Ishikawa (cell line): ENCODE data around the gene FXYD3.

Experiments used
- CEBPB ChIP-seq: IDR thresholded peaks from 2 replicates; pipeline ENCODE4 v1.6.1; 2012
- CREB1 ChIP-seq: IDR thresholded peaks from 2 replicates; pipeline ENCODE4 v1.6.1; 2012; ENCODE audit warnings: low read depth
- EGR1 ChIP-seq: IDR thresholded peaks from 2 replicates; pipeline ENCODE4 v1.6.1; 2012
- EP300 ChIP-seq: IDR thresholded peaks from 2 replicates; pipeline ENCODE4 v1.6.1; 2012; ENCODE audit warnings: borderline replicate concordance
- FOXM1 ChIP-seq: IDR thresholded peaks from 2 replicates; pipeline ENCODE4 v1.6.1; 2012; ENCODE audit warnings: low read depth, borderline replicate concordance
- NFIC ChIP-seq: IDR thresholded peaks from 2 replicates; pipeline ENCODE4 v1.6.1; 2012
- RAD21 ChIP-seq: IDR thresholded peaks from 2 replicates; pipeline ENCODE4 v1.6.1; 2012; ENCODE audit warnings: low read depth
- TAF1 ChIP-seq: IDR thresholded peaks from 2 replicates; pipeline ENCODE4 v1.6.1; 2012; ENCODE audit warnings: low read depth, mild to moderate bottlenecking
- TCF12 ChIP-seq: IDR thresholded peaks from 2 replicates; pipeline ENCODE4 v1.6.1; 2012; ENCODE audit warnings: low read depth
- TEAD4 ChIP-seq: IDR thresholded peaks from 2 replicates; pipeline ENCODE4 v1.6.1; 2012
- YY1 ChIP-seq: IDR thresholded peaks from 2 replicates; pipeline ENCODE4 v1.6.1; 2012; ENCODE audit warnings: low read depth
- ZBTB7A ChIP-seq: IDR thresholded peaks from 2 replicates; pipeline ENCODE4 v1.6.1; 2012; ENCODE audit warnings: low read depth
- TF ChIP-seq, protein P1 (sequence below): IDR thresholded peaks from 2 replicates; pipeline ENCODE4 v1.6.1; 2012; ENCODE audit warnings: low read depth, mild to moderate bottlenecking
- TF ChIP-seq, protein P2 (sequence below): IDR thresholded peaks from 2 replicates; pipeline ENCODE4 v1.6.1; 2012
- TF ChIP-seq, protein P3 (sequence below): IDR thresholded peaks from 2 replicates; pipeline ENCODE4 v1.6.1; 2012

The FXYD3 gene

DNA sequence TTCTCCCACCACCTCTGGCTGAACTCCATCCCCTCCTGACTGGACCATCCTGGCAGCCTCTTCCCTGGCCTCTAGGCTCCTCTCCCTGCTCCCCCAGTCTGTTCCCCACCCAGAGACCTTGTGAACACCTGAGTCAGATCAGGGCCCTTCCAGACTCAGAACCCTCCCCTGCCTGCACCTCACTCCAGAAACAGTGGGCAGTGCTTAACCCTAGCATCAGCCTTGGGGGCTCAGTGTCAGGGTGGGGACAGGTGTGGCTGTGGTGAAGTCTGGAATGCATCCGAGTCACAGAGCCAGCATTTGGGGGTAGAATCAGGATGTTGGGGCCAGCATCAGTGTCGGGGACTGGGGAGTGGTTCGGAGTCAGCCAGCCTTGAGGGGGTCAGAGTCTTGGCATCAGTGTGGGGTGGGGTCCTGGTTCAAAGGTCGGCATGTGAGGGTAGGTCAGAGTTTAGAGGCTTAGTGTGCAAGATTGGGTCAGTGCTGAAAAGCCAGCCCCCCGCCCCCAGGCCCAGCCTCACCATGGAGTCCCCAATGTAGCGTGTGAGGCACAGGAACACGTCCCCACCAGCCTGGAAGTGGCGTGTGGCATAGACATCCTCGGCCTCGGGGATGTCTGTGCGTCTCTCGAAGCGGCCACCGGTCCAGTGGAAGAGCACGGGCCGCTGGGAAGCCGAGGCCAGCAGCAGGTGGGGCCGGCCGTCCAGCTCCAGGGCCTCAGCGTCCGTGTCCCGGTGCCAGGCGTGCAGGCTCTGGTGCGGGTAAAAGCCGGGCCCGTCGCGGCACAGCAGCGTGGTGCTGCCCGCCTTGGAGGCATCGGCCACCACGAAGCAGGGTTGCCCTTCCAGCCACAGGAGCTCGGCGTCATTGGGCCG is 10.4 kb downstream of the FXYD3 start:
- no peak for TF ChIP-seq EGR1

DNA sequence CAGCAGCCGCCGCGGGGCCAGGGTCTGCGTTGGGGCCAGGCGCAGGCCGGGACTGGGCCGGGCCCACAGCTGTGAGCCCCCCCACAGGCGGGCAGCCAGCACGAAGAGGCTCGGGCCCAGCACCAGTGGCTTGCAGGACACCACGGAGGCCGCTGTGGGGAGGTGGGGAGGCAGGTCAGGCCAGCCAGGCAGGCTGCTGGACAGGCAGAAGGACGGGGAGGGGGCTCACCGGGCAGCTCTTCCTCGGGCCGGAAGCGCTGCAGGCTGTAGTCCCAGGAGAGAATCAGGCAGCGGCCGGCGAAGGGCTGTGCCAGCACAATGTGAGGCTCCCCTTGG is 11.0 kb downstream of the FXYD3 start:
- TF ChIP-seq EGR1: no peak
- TF ChIP-seq, protein P1, sequence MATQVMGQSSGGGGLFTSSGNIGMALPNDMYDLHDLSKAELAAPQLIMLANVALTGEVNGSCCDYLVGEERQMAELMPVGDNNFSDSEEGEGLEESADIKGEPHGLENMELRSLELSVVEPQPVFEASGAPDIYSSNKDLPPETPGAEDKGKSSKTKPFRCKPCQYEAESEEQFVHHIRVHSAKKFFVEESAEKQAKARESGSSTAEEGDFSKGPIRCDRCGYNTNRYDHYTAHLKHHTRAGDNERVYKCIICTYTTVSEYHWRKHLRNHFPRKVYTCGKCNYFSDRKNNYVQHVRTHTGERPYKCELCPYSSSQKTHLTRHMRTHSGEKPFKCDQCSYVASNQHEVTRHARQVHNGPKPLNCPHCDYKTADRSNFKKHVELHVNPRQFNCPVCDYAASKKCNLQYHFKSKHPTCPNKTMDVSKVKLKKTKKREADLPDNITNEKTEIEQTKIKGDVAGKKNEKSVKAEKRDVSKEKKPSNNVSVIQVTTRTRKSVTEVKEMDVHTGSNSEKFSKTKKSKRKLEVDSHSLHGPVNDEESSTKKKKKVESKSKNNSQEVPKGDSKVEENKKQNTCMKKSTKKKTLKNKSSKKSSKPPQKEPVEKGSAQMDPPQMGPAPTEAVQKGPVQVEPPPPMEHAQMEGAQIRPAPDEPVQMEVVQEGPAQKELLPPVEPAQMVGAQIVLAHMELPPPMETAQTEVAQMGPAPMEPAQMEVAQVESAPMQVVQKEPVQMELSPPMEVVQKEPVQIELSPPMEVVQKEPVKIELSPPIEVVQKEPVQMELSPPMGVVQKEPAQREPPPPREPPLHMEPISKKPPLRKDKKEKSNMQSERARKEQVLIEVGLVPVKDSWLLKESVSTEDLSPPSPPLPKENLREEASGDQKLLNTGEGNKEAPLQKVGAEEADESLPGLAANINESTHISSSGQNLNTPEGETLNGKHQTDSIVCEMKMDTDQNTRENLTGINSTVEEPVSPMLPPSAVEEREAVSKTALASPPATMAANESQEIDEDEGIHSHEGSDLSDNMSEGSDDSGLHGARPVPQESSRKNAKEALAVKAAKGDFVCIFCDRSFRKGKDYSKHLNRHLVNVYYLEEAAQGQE: no peak
- no peak for TF ChIP-seq EP300
- no peak for TF ChIP-seq YY1
- TF ChIP-seq, protein P2, sequence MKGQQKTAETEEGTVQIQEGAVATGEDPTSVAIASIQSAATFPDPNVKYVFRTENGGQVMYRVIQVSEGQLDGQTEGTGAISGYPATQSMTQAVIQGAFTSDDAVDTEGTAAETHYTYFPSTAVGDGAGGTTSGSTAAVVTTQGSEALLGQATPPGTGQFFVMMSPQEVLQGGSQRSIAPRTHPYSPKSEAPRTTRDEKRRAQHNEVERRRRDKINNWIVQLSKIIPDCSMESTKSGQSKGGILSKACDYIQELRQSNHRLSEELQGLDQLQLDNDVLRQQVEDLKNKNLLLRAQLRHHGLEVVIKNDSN: no peak
- no peak for TF ChIP-seq TCF12
- TF ChIP-seq TEAD4: no peak
- no peak for TF ChIP-seq CREB1
- TF ChIP-seq, protein P3, sequence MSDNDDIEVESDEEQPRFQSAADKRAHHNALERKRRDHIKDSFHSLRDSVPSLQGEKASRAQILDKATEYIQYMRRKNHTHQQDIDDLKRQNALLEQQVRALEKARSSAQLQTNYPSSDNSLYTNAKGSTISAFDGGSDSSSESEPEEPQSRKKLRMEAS: no peak
- no peak for TF ChIP-seq FOXM1
- no peak for TF ChIP-seq CEBPB

DNA sequence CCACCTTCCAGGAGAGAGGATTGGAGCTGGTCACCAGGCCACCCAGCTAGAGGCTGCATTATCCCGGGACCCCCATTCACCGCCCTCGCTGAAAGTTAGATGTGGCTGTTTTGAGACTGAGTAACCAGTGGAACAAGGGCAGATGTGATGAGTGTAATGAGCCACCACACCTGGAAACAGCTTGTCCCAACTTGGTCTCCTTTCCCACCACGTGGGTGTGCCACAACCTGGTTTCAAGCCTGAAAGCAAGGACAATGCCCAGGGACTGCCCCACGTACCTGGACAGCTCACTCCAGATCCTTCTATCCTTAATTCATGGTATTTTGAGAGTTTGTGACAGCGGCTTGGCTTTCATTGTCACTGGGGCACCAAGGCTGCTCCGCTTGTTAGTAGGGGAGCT is 12.2 kb downstream of the FXYD3 start:
- TF ChIP-seq, protein P2: no peak
- TF ChIP-seq EP300: no peak
- no peak for TF ChIP-seq CEBPB

DNA sequence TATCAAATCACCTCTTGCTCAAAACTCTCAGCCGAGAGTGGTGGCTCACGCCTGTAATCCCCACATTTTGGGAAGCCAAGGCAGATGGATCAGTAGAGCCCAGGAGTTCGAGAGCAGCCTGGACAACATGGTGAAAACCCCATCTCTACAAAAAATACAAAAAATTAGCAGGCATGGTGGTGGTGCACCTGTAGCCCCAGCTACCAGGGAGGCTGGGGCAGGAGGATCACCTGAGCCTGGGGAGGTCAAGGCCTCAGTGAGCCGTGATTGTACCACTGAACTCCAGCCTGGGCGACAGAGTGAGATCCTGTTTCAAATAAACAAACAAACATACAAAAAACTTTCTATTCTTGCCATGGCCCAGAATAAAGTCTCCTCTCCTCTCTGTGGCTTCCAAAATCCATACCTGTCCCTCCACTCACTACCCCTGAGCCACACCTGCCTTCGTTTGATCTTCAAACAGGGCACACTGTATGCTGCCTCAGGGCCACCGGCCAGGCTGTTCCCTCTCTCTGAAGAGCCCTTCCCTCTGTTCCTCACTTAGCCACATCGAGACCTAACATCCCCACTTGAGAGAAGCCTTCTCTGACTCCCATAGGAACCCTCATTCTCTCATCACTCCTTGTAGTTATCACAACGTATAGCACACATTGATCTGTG is 12.9 kb downstream of the FXYD3 start:
- TF ChIP-seq, protein P2: no peak
- TF ChIP-seq TCF12: no peak
- no peak for TF ChIP-seq RAD21
- TF ChIP-seq CEBPB: no peak
- TF ChIP-seq YY1: no peak
- no peak for TF ChIP-seq EGR1
- TF ChIP-seq, protein P3: no peak
- no peak for TF ChIP-seq TAF1

DNA sequence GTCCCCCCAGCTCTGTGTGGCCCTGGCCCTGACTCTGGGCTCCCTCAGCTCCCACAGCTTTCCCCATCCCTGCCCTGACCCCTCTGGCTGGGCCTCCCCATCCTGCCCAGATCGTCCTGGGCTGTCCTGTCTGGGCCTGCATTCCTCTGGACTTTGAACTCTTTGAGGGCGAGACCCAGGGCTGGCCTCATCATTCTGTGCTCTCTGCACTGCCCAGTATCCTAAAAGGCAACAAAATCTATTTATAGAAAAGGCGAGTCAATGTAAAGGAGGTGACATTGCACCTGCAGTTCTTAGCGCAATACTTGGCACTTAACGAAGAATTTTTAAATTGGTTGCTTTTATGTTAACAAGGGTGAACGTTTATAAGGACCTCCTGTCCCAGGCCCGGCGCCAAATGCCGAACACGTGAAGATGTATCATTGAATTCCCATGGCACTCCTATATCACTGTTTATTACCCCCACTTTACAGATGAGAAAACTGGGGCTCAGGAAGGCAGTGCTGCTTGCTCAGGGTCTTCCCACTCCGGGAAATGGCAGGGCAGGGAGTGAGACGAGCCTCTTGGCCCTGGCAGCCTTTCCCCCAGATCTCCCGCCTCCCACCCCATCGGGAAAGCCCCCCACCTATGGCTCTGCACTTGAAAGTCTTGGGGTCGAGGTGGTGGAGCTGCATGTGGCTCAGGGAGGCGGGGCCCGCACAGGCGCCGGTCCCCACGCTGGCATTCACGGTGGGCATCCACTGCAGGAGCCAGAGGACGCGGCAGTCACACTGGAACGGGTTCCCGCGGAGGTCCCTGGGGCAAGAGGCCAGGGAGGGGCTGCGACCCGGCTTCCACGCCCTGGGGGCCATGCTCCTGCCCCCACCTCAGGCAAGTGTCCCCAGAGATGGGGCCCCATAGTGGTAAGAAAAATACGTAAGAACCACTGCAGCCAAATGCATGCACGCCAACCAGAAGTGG is 15.4 kb downstream of the FXYD3 start:
- TF ChIP-seq FOXM1: no peak

DNA sequence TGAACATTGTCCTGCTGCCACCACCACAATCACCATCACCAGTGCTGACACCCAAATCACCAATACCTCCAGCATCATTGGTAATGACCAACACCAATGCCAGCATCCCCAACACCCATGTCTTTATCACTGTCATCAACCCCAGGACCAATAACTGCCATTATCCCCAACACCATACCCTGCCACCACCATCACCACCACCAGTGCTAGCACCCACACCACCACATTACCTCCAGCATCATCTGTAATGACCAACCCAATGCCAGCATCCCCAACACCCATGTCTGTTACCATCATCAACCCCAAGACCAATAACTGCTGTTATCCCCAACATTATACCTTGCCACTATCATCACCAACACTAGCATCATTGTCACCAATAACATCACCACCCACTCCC is 16.6 kb downstream of the FXYD3 start:
- TF ChIP-seq, protein P2: no peak
- TF ChIP-seq, protein P3: no peak
- TF ChIP-seq EGR1 (no peak), TAF1 (no peak), RAD21 (no peak), TCF12 (no peak), TEAD4 (no peak), ZBTB7A (no peak), YY1 (no peak), NFIC (no peak), FOXM1 (no peak), CREB1 (no peak)
- TF ChIP-seq, protein P1: no peak
